ENCODE results near the gene LMNA.

Gene LMNA

DNA sequence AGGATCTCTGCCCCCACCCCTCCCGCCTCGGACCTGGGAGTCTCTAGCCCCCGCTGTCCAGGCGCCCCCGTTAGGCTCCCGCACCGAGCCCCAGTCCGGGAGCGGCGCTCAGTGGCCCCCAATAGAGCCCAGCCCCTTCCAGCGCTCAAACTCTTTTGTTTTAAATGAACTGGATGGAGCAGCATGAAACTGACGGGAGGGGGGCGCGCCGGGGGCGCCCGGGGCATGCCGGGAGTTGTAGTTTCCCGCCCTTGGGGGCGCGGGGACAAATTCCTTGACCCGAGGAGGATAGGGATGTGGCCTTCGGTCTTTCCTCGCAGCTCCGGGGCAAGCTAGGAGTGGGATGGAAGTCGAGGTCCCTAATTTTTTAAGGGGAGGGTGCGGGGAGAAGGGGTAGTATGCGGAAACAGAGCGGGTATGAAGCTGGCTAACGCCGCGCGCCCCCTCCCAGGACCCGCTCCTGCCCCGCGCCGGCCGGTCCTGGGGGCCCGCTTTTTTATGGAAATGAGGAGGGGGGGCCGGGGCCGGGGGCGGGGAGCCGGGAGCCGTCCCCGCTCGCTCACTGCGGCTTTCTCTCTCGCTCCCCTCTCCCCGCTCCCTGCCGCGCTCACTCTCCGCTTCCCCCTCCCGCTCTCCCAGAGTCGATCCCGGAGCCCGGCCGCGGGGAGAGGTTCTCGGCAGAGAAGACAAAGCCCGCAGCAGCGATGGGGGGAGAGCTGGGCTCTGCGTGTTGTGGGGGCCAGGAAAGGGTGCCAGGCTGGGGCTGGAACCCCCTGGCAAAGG lies 32.0 kb upstream of the LMNA start, which contains the start of gene MEX3A:
Gene MEX3A (minus strand): TSS at position 157 of the 783 bp plus-strand sequence. CDS start 467 bp downstream, outside the sequence.
- peak; percentile 52 for DNase-seq

DNA sequence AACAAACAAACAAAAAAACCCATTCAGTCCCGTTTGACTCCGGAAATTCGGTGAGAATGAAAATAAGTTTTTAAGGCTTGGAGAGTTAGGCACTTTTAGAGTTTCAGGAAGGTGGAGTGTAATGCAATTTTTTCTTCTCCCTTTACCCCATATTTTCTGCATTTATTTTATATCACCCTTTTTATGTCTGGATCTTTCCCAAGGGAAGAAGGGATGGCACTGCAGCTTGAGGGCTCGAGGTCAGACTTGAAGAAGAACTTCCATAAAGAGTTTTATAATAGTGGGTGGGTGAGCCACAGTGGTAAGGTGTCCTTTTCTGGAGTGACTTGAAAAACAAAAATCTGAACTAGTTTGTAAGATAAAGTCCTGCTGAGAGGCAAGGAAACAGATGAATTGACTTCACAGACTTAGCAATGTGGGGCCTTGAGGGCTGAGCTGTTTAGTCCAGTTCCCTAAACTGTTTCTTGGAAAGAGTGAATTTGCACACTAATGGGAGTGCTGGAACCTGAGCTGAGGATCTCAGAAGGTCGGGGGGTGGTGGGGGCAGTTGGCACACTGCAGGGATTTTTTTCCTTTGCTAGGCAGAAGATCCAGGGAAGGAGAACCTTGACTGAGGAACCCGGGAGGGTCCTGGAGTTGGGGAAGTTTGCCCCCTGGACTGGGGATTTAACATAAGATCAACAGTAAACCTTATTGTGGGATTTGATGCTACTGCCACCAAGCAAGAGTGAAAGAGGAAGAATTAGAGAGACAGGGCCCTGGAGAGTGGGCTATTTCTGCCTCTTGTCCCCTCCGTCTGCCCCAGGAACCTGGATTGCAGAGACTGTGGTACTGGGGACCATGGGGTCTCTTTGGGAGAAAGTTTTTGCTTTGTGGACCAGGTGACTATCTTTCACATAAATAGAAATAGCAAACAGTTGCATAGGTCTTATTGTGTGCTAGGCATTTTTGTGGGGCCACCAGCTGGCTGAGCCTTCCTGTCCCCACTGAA lies 30.4 kb upstream of the LMNA start:
- no peak for DNase-seq

DNA sequence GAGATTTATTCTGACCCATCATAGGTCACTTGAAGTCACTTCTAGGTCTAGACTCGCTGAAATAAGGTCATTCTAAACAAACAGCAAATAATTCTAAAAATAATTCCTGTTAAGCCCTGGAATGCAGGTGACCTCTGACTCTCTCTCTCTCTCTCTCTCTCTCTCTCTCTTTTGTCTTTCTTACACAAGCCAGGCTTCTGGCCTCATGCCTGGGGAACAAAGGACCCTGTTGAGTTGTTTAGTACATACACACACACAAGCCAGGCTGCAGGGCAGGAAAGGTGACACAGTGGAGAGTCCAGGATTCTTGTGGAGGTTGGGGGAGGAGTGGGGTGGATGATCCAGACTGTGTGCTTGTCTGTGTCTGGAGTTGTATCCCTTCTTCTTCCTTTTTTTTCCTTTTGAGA lies 28.3 kb upstream of the LMNA start:
- DNase-seq = no peak

DNA sequence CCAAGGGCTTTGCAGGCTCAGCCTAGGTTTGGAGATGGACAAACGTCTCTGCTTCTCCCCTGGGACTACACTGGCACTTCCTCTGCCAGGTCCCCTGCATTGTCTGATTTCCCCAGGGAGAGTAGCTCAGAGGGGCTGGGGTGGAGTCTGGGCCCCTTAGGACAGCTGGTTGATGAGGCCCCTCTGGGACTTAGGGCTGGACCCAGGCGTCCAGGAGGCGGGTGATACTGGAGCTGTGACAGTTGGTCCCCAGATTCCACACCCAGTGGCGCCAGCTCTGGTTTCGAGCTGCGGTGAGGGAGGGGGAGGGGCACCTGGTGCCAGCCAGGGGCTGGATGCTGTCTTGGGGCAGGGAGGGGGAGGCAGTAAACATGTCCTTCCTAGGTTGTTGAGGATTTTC lies 24.8 kb upstream of the LMNA start:
- no peak for DNase-seq

DNA sequence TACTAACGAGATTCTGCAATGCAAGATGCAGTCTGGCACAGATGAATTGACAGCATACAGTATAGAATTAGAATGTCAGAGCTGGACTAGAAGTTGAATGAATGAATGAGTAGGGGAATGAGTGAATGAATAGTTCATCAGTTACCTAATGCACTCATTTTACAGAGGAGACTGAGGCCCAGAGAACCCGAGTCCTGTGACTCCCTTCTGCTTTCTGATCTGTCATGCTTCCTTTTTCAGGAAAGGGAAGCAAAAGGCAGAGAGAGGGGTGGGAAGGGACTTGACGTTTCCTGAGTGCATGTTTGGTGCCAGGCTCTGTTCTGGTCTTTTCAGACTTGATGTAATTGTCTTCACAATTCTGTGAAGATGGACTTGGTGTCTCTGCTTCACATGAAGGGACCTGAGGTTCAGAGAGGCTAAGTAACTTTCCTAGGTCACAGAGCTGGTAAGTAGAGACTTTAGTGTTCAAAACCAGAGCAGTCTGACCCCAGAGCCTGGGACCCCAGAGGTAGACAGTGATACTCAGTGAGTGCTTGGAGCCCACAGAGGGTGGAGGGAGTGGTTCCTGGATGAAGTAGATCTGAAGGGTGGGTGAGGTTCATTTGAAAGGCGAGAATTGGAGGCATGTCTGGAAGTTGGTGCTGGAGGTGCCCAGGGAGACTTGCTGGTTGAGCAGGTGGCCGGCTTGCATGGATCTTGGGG lies 24.2 kb upstream of the LMNA start:
- DNase-seq = no peak

DNA sequence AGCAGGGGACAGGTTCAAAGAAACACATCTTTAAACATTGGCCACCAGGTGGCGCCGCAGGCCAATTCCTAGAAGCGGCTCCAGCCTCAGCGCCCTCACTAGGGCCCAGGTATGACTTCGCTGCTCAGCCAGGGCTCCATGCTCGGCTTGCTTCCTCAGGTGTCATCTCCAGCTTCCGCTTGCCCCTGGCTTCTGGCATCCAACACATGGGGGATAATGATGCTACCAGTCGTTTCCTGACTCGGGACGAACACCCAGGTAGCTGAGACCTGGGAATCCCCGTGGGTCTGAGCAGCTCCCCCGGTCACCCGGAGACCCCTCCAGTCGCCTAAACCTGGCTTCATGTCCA lies 23.7 kb upstream of the LMNA start:
- peak; percentile 91 for DNase-seq

DNA sequence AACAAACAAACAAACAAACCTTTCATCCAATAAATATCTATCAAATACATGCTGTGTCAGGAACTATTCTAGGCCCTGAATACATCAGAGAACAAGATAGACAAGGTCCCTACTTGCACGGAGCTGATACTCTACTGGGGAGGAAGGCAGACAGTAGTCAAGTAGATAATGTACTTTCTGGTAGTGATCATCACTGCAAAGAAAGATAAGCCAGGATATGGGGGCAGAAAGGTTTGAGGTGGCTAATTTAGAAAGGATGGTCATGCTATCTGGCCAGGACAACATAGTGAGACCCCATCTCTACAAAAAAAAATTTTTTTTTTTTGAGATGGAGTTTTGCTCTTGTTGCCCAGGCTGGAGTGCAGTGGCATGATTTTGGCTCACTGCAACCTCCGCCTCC lies 22.9 kb upstream of the LMNA start:
- DNase-seq = no peak

DNA sequence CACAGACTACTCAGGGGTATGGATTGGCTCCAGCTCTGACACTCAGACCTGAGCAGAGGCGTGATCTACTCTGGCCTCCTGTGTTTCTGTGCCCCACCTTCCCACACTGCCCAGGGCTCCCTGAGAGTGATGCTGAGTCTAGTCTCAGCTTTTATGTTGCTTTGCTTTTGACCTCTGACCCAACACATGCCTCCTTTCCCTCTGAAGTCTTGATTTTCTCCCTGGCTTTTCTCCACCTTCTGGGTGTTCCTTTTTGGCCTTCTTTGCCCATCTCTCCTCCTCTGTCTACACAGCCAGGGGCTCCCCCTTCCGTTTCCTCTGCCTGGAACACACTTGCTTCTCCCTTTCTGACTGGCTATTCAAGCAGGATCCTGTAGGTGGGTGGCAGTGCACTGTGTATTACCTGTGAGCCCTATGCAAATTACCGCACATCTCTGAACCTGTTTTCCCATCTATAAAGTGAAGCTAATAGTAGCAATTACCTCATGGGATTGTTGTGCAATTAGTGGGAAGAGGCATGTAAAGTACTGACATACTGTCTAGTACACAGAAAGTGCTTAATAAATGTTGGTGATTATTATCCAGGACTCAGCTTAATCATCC lies 18.5 kb upstream of the LMNA start:
- no peak for DNase-seq

DNA sequence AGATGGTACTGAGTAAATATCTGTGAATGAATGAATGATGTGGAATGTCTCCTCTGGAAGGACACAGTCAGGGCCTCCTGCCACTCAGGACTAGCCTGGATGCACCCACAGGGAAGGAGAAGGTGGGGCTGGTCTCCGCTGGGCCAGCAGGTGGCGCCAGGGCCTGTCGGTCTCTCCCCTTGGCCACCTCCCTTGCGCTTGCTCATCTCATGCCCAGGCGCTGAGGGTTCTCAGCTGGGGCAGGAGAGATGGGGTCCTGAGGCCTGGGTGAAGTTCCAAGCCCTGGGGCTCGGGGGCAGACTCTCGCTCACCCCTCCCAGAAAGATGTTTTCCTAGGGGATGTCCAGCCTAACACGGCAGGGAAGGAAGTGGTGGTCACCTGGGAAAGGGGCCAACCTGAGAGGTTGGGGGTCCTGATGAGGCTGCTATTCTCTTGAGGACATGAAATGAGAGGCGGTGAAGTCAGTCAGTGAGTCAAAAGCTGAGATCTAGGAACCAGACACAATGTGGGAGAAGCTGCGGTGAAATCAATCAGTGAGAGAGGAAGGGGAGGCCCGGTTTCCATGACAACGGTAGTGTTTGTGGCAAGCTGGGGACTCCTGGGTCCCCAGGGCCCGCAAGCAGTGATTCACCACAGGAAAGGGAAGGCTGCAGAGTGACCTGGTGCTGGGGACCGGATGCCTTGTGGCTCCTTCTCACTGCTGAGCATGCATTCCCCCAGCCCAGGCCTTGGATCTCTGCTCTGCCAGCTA lies 17.7 kb upstream of the LMNA start:
- peak; percentile 85 for DNase-seq

DNA sequence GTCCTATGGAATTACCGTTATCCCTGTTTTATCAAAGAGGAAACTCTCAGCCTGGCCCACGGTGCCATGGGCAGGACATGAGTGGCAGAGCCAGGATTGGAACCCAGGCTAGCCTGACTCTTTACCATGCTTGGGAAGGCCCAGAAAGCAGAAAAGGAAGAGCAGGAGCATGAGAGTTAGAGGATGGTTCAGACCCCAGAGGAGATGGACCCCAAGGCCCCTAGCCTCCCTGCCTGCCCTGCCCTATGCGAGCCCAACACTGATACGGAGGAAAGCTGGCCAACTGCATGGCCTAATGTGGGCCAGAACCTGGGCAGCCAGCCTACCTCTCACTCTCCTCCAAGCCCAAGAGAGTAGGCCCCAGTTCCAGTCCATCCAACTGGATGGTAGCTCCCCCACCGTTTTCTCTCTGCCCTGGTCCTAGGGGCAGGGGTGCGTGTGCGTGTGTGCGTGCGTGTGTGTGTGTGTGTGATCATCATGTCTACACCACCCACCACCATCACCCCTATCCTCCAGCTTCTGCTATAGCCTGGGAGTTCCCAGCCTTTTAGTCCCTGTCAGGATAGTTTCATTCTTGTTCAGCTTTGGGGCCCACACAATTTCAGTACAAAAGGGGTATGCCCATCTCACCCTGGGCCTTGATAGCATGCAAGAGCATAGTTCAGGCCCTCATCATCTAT lies 16.9 kb upstream of the LMNA start:
- no peak for DNase-seq

DNA sequence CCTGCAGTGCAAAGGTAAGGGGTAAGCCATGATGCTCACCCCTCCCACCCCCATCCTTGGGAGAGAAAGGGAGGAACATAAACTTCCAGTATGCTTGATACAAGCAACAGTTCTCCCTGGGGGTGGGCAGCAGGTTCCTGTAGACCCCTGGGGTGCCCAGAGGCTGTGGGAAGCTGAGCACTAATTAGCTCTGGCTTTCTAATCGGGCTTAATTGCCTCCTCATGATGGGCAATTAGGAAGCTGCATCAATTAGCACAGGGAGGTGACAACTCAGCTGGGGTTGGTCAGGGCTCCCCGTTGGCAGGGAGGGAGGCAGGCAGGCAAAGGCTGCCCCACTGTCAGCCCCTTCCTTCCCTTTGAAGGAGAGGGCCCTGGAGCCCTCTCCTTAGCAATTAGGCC lies 15.7 kb upstream of the LMNA start:
- DNase-seq = no peak

DNA sequence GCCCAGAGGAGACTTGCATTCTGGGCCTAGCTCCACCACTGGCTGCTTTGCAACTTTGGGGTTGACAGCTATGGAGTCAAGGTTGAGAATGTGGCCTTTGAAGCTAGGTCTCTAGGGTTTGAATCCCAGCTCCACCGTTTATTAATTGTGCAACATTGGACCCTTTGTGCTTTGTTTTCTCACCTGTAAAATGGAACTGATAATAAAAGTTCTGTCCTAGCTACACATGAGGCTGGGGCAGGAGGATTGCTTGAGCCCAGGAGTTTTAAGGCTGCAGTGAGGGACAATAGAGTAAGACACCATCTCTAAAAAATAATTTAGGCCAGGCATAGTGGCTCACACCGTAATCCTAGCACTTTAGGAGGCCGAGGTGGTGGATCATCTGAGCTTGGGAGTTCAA lies 15.2 kb upstream of the LMNA start:
- DNase-seq = no peak

DNA sequence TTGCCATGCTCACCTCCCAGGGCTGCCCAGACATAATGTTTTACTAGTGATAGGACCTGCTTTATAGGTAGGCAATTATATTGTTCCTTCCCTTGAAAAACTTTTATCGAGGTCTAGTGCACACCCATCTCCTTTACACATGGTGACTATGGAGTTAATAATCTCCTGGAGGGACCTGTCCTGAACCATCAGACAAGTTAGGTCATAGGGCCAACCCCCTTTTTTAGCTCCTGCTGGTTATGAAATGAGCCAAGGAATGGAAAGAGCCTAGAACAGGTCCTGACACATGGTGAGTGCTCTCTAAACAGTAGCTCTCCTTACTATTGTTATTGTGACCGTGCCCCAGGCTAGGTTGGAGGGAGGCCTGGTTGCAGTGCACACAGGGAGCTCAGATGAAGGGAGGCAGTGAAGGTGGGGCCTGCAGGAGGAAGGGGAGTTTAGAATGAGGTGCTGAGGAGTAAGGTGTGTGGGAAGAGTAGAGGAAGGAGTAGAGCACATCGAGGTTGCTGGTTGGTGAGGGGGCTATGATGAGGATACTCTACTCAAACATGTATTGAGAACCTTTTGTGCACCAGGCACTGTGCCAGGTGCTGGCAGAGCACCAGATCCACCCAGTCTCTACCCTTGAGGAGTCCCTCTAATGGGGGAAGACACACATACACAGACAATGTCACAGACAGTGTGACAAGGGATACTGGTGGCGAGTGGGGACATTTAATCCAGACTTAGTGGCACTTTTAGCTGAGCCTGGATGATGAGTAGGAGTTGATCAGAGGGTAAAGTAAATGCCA lies 14.1 kb upstream of the LMNA start:
- DNase-seq = no peak

DNA sequence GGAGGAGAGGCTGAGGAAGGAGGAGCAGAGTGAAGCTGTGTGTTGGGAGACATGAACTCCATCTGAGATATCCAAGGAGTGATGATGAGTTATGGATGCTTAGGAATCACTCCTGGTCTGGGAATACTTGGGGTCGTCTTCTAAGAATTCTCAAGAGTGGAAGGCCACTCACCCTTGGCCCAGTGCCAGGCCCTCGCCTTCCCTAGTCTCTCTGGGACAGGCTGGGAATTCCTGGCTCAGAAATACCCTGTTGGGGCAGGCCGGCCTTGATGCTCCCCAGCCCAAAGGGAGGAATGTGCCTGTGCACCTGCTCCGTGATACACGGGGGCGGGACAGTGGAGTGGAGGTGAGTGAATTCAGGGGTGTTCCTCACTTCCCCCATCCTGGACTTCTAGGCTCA lies 12.6 kb upstream of the LMNA start:
- no peak for DNase-seq

DNA sequence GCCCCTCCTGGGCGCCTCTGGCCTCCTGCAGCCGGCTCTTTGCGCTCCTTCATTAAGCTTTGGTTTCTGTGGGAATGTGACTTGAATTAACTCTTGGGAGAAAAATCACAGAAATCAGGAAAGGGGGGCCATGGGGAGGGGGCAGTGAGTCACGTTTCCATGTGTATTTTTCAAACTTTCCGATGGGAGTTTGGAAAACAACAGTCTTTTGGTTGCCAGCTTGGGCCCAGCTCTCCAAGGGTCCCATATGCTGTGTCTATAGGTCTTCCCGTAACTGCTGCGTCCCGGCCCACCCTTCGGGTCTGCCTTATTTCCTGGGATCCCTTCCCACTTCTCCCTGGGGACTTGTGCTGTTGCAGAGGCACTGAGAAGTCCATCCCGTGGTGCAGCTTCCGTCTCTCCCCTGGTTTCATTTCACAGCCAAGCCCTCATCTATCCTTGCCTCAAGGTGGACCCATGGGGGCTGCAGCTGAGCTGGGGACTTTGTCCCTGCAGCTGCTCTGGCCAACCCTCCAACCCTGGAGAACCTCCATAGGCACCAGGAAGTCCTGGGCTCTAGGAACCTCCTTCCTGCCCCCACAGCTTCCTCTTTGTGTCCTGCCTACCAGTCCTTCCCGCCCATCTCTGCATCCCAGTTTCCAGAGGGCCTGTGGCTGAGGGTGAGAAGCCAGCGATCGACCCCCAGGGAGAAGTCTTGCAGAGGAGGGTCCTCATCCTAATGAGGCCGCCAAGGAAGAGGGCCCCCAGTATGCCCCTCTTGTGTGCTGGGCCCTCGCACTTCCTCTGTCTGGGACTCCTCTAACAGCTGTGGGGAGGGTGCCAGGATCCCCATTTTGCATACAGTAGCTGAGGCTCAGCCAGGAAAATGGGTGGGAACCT lies 11.6 kb upstream of the LMNA start:
- DNase-seq = no peak

DNA sequence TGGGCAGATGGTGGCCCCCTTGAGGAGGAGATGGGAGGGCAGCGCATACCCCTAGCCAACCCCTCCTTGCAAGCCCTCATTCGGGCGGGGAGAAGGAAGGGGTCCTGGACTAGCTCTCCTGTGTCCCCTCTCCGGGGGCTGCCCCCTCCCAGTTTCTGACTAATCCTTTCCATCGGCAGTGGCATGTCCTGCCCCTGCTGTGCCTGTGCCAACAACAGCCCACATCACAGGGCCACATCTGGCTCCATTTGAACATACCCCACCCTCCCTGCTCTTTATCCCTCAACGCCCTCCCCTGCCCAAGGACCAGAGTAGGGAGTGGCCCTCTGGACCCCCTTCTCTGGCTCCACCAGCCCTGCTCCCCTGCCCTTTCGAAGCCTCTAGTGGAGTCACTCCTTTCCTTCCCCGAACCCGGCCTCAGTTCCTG lies 11.0 kb upstream of the LMNA start:
- no peak for DNase-seq

DNA sequence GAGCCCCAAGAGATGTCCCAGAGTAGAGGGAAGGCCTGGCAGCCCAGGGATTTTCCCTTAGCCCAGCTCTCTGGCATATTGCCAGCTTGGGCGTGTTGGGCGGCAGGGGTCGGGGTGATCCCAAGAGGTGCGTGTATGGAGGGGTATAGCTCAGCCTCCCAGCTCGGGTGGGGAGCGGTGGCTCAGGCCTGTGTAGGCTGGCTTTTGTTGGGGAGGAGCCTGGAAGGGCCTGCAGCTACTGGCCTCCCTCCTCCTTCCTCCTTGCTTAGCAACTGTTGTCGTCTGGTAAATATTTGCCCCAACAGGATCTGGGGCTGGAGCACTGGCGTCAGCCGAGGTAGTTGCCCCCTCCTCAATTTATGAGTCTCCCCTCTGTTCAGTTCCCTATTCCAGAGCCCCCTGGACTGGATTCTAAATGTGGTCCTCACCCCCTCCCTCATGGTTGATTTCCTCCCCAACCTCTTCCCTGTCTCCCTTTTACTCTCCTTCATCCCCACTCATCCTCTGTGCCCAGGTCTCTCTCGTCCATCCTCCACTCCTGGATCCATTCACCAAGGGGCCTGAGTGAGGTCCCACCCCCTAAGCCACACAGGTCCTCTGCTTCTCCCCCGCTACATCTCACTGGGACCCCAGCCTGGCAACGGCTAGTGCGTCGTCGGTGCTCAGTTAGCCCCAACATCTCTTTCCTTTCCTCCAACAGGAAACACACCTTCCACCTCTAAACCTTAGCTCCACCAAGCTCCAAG lies 10.3 kb upstream of the LMNA start:
- DNase-seq = no peak

DNA sequence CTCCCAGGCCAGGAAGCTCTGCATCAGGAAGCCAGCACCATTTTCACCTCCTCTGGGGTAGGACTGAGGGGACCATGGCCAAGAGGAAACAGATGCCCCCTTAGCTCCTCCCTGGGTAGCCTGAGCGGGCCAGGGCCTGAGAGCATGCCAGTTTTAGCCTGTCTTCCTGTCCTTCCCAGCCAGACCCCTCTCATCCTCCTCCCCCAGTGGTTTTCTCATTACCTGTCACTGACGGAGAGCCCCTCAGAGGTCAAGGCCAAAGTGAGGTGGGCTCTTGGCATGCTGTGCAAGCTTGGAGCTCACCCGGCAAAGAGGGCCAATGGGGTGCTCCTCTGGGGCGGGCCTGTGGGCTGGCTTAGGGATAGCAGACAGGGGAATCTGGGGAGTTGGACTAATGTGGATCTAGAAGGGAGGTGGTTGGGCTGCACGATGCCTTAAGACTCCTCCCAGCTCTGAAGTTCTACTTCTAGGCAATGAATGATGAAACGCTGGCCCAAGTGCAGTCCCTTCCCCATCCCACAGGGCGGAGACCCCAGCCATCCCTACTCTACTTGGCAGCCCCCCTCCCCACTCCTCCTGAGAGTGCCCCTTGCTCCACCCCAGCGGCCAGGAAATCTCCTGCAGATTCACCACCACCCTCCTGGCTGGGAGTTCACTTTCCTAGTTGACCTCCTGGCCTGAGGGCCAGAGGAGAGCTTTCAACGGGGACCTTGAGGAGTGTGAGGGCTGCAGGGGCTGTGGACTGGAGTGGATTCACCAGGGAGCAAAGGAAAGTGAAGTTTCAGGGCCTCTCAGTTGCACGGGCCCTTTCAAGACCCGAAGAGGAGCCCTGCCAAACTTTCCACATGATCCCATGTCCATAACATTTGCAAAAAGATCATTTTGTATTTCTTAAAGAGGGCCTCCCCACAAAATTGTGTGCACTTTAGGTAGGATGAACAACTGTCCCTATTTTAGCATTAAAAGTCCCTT lies 9.4 kb upstream of the LMNA start:
- DNase-seq = no peak

All from activated gamma-delta T cell treated with Interleukin-2 at 50 U/mL for 16 hours (primary cell).